GM19455 (cell line): ENCODE data around the gene ARF3.

Experiments
- ATAC-seq: cut with Tn5 transposase; IDR thresholded peaks from one replicate; pipeline ENCODE4 v1.9.1; 2021; ENCODE audit not compliant: unreplicated experiment

ARF3 gene

DNA sequence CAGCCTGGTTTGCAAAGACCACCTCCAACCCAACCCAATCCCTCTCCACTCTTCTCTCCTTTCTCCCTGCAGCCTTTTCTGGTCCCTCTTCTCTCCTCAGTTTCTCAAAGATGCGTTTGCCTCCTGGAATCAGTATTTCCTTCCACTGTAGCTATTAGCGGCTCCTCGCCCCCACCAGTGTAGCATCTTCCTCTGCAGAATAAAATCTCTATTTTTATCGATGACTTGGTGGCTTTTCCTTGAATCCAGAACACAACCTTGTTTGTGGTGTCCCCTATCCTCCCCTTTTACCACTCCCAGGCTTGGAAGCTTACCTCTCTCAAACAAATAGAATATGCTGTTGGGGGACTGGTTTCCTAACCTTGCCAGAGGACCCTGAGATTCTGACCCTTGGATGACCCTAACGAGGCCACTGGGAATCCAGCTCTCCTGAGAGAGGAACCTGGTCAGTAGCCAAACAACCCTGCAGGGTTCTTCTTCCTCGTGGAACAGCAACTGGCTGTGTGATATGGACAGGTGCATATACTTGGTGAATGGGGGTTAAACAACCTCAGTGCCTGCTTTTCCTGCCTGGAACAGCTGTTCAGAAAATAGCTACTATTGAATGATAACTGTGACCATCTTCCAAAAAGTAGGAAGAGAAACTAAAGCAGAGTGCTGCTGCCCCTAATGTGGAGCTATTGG is 25.3 kb upstream of the ARF3 start:
- no peak for ATAC-seq

DNA sequence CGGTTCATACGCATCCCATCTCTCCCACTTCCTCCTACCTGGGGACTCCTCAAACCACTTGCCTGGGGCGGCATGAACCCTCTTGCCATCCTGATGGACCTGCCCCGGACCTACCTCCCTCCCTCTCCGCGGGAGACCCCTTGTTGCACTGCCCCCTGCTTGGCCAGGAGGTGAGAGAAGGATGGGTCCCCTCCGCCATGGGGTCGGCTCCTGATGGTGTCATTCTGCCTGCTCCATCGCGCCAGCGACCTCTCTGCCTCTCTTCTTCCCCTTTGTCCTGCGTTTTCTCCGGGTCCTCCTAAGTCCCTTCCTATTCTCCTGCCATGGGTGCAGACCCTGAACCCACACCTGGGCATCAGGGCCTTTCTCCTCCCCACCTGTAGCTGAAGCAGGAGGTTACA is 24.5 kb upstream of the ARF3 start:
- ATAC-seq = no peak

DNA sequence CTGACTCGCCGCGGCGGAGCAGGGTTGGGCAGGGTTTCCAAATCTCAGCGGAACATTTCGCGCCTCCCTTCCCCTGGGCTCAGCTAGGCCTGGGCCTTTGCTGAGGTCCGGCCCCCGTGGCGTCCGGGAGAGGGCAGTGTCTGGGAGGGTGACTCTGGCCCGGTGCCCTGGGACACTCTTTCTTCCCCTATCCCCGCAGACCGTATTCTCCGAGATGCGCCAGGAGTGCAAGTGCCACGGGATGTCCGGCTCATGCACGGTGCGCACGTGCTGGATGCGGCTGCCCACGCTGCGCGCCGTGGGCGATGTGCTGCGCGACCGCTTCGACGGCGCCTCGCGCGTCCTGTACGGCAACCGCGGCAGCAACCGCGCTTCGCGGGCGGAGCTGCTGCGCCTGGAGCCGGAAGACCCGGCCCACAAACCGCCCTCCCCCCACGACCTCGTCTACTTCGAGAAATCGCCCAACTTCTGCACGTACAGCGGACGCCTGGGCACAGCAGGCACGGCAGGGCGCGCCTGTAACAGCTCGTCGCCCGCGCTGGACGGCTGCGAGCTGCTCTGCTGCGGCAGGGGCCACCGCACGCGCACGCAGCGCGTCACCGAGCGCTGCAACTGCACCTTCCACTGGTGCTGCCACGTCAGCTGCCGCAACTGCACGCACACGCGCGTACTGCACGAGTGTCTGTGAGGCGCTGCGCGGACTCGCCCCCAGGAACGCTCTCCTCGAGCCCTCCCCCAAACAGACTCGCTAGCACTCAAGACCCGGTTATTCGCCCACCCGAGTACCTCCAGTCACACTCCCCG is 23.9 kb upstream of the ARF3 start:
- no peak for ATAC-seq

DNA sequence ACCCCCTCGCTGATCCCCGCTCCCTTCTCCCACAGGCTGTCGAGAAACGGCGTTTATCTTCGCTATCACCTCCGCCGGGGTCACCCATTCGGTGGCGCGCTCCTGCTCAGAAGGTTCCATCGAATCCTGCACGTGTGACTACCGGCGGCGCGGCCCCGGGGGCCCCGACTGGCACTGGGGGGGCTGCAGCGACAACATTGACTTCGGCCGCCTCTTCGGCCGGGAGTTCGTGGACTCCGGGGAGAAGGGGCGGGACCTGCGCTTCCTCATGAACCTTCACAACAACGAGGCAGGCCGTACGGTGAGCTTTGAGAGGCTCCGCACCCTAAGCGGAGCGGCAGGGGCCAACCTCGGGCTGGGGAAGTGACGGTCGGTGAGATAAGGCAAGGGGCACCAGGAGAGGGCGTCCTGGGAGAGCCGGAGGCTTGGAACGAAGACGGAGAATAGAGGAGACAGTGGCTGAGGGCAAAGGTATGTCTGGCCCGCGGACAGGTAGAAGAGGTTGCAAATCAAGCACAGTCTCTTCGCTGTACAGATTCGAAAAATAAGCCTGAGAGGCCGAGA is 23.2 kb upstream of the ARF3 start:
- ATAC-seq = no peak

DNA sequence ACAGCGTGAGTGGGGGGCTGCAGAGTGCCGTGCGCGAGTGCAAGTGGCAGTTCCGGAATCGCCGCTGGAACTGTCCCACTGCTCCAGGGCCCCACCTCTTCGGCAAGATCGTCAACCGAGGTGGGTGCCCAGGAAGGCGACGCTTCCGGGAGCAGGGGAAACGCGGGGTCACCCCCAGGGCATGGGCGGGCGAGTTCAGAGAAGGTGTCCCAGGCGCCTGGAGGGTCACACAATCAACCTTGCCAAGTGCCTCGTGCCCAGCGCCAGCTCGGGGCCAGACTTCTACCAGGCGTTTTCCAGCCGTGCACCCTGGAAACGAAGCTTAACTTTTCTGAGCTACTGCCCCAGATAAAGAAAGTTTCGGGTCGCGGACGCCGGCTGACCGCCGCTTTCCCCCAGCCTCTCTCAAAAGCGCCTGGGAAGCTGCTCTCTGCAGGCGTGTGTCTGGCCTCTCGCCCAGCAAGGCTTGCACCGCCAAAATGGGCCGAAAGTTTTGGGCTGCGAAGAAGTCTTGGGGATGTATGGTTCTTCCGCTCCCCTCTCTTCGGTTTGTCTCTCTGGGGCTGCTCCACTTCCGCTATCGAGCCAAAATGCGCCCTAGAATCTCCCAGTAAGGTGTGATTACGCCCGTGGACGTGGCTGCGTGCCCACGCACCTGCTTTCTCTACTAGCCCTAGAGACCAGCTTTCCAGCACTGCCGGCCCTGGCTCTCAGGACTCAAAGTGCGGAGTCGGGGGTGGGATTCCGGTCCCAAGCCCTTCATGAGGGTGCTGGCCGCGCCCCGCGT is 22.5 kb upstream of the ARF3 start:
- ATAC-seq = no peak

DNA sequence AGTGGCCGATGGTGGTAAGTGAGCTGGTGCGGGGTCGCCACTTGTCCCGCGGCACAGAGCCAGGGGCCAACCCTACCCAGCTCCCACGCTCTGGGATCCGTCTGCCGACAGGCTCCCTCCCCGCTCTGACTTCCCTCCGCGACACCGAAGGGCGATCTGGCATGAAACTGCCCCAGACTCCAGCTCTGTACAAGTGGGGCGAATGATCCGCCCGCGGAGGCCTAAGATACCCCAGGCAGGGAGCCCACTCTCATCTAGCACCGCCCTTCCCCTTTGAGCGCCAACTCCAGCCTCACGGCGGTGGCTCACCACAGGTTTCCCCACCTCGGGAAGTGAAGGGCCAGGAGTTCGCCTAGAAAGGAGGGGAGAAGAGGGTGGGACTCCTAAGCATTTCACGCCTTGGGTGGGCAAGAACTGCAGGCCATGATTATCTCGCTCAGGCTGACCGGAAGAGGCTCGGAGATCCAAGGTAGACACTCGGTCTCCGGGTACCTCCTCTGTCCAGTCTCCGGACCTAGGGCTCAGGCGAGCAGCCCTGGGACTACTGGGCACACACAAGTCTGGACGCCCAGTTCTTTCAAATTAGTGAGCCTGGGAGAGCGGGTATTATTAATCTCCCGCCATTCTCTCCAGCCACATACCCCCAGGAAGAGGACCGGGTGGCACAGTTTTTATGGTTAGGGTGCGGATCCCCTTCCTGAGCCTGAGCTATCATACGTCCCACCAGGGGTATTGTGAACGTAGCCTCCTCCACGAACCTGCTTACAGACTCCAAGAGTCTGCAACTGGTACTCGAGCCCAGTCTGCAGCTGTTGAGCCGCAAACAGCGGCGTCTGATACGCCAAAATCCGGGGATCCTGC is 21.7 kb upstream of the ARF3 start:
- no peak for ATAC-seq

DNA sequence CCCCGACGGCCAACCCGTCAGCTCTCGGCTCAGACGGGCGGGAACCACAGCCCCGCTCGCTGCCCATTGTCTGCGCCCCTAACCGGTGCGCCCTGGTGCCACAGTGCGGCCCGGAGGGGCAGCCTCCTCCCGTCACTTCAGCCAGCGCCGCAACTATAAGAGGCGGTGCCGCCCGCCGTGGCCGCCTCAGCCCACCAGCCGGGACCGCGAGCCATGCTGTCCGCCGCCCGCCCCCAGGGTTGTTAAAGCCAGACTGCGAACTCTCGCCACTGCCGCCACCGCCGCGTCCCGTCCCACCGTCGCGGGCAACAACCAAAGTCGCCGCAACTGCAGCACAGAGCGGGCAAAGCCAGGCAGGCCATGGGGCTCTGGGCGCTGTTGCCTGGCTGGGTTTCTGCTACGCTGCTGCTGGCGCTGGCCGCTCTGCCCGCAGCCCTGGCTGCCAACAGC is 21.0 kb upstream of the ARF3 start, which contains the start of gene WNT1:
TSS of gene WNT1 (plus strand) at position 32 of the 450 bp plus-strand sequence. CDS start at position 361, 329 bp downstream.
- peak; percentile 11 for ATAC-seq

DNA sequence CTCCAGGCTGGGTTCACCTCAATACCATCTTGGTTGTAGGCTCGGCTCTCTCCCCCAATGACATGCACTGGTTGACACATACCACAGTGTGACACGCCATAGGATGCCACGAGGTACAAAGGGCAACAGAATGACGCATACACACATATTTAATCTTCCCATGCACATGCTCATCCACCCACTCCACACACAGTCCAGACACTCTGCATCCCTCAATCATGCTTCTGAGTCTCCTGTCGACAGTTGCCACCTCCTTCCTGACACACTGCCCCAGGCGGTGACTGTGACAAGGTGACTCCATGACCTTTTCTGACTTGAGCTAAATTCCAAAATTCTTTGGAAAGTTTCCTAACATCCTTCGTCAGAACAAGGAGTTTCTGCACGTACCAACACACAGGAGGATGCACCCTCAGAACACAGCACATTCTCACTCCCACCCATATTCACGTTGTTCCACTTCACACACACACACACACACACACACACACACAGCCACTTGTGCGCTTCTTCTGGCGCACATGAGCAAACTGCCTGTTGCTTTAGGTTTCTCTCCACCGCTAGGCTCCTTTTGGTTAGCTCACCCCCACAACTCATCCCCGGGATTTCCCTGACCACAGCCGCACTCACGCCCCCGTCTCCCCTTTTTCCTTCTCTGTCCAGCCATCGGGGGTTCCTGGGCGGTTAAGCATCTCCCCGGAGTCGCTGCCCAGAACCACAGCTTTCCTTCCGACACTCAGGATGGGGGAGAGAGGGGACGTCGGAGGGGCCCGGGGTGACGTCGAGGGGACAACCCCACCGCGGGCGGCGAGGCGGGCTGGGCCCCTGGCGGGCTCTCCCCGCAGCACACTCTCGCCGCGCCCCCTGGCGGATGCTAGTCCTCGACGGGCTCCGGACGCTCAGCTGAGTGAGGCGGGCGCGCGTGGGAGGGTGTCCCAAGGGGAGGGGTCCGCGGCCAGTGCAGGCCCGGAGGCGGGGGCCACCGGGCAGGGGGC is 20.3 kb upstream of the ARF3 start:
- peak; percentile 53 for ATAC-seq

DNA sequence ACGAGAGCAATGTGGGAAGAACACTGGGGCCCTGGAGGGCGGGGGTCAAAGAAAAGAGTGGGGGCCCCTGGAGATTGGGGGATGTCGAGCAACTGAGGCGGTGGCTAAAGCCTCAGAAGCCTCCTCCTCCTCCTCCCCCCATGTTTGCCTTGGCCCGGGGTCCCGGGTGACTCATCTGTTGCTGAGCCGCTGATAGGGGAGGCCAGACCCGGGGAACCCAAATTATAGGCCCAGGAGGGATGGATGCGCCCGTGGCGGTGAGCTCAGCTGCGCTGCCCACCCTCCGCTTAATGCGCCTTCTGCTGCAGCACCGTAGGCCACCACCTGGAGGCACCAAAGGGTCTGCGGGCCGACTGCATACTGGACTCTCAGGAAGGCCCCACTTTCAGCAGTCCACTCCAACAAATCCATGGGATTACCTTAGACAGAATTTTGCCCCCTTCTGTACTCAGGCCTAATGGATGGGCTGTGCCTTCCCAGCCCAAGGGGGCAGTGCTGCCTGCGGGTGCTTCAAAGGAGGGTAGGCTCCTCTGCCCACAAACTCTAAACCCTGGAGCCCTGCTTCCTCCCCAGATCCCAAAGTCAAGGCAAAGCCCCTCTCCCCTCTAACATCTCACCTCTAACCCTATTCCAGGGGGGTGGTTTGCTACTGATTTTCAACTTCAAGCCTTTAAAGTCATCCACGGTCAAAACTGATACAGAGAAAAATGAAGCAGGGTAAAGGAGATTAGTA is 16.8 kb upstream of the ARF3 start:
- ATAC-seq = no peak

DNA sequence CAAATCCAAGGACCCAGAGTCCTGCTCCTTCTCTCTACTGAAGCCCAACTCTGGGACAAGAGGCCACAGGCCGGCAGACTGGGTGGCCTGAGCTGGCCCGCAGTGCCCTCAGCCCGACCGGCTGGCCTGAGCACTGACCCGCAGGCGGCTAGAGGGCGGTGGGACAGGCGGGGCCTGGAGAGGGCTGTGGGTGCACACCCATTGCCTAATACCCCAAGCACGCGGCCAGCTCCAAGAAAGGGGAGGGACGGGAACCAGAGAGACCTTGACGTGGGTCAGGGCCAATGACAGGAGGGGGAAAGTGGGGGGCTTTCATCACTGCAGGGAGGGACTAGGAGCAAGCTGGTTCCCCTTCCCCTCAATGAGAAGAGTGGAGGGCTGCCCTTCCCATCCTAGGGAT is 16.2 kb upstream of the ARF3 start:
- no peak for ATAC-seq

DNA sequence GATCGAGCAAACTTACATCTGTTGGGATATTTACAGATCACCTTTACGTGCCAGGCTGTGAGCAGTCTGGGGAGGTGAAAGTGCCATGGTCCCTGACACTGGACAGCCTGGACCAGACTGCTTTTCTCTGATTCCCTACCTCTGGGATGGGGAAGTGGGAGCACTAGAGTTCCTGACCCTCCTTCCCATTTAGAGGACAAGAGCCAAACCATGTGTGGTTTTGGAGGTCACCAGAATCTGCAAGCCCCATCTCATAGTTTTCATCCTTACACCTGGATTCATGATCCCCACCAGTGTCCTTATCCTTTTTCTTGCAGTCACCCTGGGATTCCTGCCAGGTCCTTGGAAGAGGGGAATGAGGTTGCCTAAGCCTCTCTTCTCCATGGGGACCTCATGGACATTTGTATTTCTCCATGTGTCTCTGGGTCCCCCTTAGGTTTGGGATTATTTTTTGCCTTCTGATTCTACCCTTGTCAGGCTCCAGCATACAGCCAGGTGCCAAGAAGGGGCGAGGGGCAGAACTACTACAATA is 15.7 kb upstream of the ARF3 start:
- no peak for ATAC-seq

DNA sequence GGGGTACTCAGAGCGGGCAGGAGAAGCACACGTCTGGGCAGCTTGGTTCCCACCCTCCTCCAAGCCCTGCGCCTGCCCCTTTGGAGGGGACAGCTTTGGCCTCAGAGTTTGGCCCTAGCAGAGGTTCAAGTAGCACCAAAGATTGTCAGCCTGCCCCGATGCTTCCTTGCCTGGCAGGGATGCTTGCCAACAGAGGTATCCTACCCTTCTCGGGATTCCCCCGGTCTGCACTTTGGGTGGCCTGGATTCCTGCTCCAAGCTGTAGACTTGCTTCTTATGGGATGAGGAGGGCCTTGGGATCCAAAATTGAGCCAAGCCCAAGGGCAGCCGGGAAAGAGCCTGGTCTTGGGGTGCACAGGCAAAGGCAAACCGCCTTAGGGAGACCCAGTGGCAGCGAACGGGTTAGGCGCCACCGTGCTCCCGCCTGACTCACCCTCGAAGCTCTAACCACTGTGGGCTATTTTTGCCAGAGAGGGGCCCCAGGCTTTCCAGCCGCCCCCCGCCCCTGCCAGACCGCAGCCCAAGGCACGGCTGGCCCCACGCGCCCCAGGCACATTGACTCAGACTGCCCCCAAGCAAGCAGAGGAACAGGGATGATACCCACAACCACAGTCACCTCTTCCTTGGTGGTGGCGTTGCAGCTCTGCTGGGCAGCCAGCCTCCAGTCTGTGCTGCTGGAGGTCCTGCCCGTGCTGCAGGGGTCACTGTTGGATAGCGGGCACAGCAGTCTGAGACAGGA is 15.1 kb upstream of the ARF3 start:
- no peak for ATAC-seq

DNA sequence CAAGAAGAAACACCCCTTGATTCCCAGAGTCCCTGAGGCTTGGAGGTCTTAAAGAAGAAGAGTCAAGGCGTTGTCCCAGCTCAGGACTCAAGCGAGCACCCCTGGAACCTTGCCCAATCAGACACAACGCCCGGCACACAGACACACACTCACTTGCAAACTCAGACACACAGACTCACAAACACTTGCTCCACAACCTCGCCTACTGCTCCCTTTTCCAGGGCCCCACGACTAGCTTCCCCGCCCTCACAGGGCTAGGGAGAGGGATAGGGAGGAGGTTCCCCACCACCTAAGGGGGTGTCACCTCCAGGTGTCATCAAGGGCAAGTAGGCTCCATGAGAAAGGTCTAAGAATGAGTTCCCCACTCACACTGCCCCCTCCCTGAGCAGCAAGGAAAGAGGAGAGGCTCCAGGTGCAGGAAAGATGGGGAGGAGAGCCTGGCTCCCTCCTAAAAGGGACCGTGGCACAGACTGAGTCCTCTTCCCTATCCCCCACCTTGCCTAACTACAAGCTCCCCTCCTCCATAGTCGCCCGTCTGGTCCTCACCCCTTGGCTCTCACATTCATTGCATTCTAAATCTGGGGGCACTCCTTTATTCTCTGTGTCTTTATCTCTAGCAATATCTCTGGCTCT is 13.5 kb upstream of the ARF3 start:
- no peak for ATAC-seq

DNA sequence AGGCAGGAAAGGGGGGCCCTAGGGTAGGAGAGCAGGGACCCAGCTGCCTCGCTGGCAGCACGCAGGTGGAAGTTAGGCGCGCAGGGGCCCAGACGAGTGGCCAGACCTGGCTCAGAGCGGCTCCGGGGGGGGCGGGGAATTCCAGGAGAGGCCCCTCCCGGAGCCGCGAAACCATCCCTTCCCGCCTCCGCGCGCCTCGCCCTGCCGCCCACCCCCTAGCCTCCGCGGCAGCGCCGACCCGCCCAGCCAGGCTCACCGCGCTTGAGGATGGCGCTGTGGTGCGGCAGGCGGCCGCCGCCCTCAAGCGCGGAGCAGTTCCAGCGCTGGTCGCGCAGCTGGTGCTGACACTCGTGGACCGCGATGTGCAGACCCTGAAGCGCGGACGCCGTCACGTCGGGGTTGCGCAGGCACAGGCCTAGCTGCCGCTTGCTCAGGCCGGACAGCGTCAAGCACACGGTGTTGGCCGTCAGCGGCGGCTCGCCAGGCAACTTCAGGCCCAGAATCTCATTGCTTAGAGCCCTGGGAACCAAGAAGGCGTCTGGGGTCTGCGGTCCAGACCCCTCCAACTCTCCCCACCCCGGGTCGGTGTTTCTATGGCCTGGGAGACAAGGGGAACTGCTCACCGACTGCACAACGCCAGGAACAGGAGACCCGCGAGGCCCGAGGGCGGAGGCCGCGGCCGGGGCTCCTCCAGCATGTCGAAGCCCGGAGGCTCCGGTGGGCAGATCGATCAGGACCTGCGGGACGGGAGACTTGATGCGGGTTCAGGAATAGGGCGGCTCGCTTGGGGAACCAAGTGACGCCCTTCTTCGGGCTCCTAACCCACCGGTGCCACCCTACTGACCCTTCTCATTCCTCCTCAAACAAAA is 12.8 kb upstream of the ARF3 start:
- no peak for ATAC-seq

DNA sequence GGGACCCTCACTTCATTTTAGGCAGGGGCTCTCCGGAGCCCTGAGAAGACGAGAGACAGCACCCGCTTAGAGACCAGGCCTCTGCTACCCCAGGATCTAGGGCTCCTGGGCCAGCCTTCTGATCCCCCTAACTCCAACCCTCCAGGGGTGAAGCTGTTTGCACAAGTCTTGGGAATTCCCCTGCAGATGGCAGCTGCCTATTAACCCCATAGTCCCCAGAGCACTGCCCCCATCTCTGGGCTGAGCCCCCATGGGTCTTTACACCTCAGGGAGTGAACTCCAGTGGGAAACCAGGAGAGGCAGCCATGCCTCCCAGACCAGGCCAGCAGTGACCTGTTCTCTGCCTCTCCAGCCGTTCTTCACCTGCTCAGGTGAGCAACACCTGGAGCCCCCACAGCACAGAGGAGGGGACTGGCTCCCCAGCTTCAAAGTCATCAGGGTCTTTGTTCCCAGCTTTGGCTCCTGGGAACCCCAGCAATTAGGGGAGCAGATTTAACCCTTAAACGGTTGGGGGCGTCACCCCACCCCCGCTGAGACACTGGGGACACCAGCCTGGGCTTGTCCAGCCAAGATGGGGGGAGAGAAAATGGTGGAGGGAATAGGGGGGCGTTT is 12.0 kb upstream of the ARF3 start:
- no peak for ATAC-seq

DNA sequence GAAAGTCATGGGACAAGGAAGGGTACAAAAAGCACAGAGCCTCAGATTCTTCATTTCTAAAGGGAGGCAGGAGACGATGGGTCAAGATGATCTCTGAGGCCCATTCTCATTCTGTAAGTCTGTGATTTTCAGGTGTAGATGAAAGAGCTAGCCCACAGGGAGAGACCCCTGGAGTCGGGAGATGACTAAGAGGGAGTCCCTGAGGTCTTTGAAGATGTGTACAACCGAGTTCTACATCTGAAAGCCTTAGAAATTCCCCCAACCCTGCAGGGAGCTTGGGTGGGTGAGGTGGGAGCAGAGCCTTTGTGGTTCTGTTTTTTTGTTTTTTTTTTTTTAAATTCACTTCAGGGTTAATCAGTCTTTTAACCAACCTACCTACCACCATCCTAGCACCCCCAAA is 11.2 kb upstream of the ARF3 start:
- ATAC-seq = no peak
